ENCODE results near the gene CAMK1D.
"Not testable (repeated sequence)": the region's sequence is repeated elsewhere in the genome, so short reads cannot be mapped to it uniquely, and the experiment has no call there.

CAMK1D gene

DNA sequence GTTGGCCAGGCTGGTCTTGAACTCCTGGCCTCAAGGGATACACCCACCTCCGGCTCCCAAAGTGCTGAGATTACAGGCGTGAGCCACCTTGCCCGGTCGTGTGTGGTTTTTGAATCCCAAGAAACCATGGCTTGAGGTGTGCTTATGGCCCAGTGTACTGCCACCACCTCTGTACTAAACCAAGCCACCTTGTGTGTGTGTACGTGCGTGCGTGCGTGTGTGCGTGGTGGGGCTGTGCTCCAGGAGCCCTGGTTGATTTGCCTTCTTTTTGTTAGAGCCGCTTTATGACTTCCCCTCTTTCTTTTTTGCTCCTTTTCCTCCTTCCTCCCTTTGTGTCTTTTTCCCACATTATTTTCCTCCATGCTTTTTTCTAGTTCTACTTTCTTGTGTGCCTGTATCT lies 121.4 kb downstream of the CAMK1D start:
- DNase-seq, result no peak

DNA sequence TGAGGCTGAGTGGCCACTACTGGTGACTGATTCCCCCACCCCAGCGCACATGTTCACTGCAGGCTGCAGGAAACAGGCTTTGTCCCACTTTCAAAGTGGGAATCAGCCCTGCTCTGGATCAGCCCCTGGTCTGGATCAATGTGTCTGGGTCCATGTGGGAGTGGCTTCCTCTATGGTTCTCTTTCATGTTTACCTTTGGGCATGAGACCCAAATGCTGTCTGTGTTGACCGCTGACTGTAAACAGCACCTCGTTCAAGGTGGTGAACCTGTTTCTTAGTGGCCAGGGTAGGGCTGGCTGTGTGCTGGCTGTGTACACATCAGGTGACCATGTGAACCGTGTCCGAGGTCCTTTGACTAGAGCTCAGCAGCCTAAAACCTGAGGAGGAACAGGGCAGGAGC lies 121.8 kb downstream of the CAMK1D start:
- DNase-seq, result no peak

GRCh38 chr10:12473491-12473890 lies 124.1 kb downstream of the CAMK1D start:
- DNase-seq, result no peak

GRCh38 chr10:12474727-12475412 lies 125.5 kb downstream of the CAMK1D start:
- no peak for DNase-seq

DNA sequence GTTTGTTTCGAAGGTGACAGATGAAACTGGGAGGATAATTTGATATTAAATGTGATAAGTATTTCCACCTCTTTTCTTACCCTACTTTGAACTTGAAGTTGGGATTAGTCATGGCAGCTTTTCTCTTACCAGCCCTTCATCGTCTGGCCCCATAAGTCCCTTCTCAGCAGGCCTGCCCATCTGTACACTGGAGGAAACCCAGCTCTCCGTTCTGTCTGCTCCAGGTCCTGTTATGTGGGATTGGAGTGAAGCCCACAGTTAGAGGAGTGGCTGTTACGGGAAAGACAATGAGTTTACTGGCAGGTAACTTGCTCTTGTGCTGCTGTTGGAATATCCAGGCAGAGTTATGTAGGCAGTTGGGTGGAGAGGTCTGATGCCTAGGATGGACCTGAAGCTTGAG lies 127.3 kb downstream of the CAMK1D start:
- DNase-seq, result no peak

- DNase-seq, result no peak
Observed at GRCh38 chr10:12479437-12479844, 130.1 kb downstream of the CAMK1D start.

GRCh38 chr10:12479924-12480323 lies 130.6 kb downstream of the CAMK1D start:
- no peak for DNase-seq

DNA sequence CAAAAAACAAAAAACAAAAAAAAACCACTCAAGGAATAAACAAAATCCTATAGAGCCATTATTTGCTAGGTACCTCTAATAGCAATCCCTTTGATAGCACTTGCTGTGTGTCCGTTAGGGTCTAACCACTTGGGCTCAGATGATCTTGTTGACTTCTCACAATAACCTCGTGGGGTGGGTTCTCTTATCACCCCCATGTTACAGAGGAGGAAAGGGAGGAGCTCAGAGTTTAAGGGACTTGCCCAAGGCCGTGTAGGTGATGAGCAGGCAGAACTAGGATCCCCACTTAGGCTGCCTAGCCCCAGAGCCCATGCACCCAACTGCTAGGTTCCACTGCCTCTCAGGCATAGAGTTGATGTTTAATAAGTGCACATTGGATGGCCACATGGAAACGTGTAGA lies 131.1 kb downstream of the CAMK1D start:
- no peak for DNase-seq

GRCh38 chr10:12481924-12482323 lies 132.6 kb downstream of the CAMK1D start:
- no peak for DNase-seq

DNA sequence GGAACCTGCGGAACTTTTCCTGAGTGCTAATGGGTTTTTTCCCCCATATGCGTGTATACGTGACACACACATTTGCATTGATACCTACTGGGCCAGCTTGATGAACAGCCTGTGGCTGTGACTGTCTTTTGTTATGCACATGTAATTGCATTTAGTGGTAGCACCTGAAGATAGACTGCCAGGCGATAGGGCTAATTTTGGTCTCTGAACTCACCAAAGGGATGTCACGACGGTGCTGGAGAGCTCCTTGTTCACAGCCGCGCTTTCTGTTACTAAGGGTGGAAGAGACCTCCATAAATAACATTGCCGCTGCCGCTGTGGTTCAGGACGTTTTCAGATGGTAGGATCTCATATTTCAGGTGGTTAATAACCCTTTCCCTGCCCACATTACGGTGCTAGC lies 133.2 kb downstream of the CAMK1D start:
- DNase-seq, result peak; percentile 29

- DNase-seq, result no peak
Observed at GRCh38 chr10:12484002-12484918, 134.9 kb downstream of the CAMK1D start.

DNA sequence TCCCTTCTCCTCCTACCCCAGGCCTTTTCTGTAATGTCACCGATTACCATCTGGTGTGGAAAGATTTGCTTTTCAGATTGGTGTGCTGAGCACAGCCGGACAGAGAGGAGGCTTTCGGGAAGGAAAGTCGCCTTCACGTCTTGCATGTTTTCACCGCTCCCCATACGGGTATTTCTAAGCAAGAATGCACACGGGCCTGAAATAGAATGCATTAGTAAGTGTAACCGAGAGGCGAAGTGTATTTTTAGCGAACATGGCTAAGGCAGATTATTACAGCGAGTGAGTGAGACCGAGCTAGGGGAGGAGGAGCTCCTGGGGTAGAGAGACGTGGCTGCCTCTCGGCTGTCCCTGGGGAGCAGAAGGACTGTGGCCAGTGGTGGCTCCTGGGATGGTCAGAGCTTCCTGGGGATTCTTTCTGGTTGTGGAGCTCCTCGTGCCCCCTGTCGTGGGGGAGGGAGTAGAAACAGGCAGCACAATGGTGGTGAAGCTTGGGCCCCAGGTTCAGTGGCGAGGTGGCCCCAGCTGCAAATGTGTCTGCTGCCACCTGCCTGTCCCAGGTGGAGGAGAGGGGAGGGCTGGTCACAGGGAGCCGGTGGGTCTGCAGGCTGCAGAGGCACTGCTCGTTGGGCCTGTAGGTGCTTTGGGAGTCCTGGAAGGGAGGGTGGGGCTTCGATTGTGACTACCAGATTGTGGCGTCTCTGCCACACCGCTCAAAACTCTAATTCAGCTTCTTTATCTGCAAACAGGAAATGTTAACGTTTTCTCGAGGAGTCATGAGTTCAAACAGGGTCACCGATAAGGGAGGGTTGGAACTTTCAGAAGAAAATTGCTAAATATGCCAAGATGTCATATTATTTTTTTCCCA lies 135.8 kb downstream of the CAMK1D start:
- peak; percentile 84 for DNase-seq

- DNase-seq, result no peak
Observed at GRCh38 chr10:12487366-12487765, 138.0 kb downstream of the CAMK1D start.

- DNase-seq, result no peak
Observed at GRCh38 chr10:12488626-12489025, 139.3 kb downstream of the CAMK1D start.

DNA sequence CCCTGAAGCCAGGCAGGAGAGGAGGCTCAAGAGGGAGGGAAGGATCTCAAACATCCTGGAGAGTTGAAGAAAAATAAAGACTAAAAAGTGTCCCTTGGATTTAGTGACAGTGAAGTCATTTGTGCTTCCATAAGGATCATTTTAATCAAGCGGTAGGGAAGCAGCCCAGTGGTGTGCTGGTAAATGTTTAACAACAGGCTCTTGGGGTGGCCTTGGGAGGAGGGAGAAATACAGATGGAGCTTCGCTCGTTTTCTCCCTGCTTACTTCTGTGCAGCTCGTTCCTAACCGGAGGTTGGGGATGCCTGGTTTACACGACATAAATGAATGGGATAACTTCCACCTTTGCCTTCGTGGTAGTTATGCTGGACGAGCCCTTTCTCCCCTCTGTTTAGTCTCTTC lies 140.0 kb downstream of the CAMK1D start:
- DNase-seq, result no peak

DNA sequence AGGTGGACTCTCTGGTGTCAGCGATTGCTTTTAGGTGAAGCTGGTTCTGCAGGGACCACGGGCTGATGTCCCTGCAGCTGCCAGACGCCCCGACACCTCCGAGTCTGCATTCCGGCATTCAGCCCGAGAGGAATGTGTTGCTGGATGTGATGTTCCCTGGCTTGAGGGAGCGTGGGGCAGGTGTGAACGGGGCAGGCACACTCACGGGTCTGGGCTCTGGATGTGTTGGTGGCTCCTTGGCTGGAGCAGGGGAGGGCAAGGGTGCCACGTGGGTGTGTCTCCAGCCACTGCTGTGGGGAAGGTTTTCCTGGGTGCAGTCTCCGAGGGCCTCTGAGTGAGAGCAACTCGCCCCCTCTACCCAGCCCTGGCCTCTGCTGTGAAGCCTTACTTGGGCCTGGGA lies 140.5 kb downstream of the CAMK1D start:
- DNase-seq, result no peak

GRCh38 chr10:12490963-12491362 lies 141.6 kb downstream of the CAMK1D start:
- no peak for DNase-seq

DNA sequence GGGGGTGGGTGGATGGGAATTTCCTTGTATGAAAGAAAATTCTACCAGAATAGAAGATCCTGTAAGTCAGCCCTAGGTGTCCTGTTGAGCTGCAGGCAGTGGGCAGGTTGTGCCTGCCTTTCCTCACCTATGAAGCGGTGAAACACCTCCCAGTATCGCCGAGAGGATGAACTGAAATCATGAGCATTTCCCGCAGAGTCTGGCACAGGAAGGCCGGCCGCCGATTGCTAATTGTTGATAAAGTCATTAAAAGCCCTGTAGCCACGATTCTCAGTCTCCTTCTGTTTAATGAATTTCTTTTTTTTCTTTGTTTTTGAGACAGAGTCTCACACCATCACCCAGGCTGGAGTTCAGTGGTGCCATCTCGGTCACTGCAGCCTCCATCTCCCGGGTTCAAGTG lies 142.1 kb downstream of the CAMK1D start:
- no peak for DNase-seq

- no peak for DNase-seq
Observed at GRCh38 chr10:12492016-12492415, 142.7 kb downstream of the CAMK1D start.

DNA sequence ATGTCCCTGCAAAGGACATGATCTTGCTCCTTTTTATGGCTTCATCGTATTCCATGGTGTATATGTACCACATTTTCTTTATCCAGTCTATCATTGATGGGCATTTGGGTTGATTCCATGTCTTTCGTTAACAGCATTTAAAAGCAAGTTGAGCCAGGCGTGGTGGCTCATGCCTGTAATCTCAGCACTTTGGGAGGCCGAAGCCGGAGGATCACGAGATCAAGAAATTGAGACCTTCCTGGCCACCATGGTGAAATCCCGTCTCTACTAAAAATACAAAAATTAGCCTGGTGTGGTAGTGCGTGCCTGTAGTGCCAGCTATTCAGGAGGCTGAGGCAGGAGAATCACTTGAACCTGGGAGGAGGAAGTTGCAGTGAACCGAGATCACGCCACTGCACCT lies 147.7 kb downstream of the CAMK1D start:
- DNase-seq, result not testable (repeated sequence)

DNA sequence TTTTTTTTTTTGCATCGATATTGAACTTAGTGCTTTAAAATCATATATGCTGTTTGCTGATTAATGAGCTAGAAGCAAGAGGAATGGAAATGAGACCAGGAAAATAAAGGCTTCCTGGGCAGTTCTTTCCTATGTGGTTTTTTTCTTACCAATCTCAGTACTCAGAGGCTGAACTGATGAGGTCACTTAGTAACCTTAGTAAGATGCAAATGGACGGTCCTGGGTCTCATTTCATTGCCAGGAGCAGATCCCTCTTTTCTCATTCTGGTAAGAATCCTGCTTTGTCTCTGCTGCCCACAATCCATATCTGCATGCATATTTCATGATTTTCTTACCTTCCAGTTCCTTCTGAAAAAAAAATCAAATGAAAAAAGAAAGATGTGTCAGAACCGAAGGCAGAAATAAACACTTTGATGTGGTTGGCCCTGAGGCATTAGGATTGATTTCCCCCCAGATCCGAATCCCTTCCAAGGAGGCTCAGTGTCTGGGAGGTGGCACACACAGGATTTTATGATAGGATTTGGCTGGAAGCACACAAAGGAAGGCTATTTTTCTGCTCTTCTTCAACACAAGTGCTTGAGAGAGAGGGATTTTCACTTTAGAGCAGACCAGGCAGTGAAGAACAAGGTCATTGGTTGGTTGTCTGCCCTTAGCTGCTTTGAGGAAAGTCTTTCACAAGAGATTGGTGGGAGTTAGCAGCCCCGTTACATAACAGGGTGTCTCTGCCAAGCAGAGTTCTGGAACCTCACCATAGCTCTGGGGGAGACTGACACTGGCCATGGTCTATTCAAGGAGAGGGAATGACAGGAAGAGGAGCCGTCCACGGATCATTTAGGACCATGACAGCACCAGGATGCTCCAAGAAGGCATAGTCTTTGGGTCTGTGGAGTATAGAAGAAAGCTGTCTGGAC lies 150.0 kb downstream of the CAMK1D start:
- DNase-seq, result no peak
